ENCODE data around the gene VIPR1.

The VIPR1 gene

DNA sequence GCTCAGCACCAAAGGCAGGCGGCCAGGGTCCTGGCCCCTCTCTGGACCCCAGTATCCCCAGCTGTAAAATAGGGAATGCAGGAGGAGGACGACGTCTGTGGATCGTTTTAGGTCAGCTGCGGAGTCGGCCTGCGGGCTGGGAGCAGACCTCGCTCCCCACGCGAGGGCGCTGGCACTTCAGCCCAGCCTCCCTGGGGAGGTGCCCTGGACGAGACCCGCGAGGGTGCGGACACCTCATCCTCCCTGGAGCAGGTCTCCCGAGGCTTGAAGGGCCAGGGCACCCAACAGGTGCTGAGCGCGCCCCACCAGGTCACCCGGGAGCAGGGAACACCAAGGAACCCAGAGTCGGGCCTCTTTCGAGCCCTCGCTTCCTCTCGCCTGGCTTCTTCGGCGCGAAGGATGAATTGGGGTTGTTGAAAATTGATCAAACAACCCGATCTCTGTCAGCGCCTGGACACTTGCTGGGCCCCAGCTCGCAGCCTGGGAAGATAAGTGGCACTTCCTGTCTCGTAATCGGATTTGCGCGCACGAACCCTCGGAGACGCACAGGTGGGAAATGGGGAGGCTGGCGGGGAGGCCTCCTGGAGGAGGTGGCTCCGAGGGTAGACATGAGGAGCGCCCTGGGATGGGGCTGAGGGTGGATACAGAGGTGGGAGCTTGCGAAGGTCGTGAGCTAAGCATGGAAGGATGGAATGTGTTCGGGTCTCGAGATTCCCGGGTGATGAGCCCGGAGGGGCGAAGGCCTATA is 588 bp upstream of the VIPR1 start:
- peak; percentile 45 to 73 for DNase-seq (ENCODE audit: low spot score in 2 of 2)
- H3K36me3 Mint-ChIP-seq: no peaks in the 10 kb centered on the region
- peak; percentile 67 for ATAC-seq

DNA sequence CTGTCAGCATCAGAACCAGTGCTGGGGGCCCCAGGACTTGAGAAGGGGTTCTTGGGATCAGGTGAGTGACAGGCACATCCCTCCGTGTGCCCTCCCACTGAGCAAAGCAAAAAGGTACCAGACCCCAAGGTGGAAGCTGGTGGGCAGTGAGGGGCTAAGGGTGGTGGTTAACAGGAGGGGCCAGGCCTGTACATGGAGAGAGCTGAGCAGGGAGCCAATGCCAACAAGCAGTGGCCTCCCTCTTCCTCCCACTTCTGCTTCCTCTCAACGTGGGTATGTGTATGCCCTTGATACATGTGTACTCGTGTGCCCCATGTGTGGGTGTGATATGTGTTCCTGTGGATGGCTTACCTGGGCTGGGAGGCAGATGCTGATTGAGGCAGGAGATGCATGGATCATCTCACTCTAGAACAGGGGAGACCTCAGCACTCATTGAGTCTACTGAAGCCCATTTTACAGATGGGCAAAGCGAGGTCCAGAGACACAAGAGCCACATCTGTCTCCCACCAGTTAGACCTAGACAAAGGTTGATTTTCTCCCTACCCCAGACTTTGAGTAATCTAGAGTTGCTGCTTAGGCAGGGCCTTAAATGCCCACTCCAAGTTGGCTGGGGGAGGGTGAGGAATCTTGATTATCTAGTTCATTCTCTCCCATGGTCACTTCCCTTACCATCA is 945 bp downstream of the VIPR1 start:
- H3K4me1 Mint-ChIP-seq: peaks cover 42% of the 10 kb centered on the region

More for the DNA sequence above, 588 bp upstream of the VIPR1 start:
- peaks cover 43% of the 10 kb centered on the region for H3K4me1 Mint-ChIP-seq
- no peak overlapping the region for H3K27ac Mint-ChIP-seq
- H3K9me3 Mint-ChIP-seq: no peaks in the 10 kb centered on the region
- peak overlapping the region; percentile 90 for H3K4me3 Mint-ChIP-seq

DNA sequence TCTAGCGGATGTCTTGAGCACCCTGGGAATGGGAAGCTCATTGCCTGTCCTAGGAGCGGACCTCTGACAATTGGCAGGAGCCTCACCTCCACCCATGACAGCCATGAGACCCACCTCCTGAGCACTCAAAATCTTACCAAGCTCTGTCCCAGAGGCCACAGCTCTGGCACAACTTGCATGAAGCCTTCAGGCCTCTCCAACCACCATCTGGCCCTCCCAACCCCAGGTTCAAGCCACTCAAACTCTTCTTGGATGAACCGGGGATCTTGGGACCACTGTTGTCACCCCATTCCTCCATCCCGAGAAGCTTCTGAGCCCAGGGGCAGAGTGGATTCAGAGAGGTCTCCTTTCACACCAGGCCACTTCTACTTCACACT is 1.5 kb downstream of the VIPR1 start:
- H3K9me3 Mint-ChIP-seq: no peaks in the 10 kb centered on the region
- H3K4me1 Mint-ChIP-seq: peaks cover 41% of the 10 kb centered on the region
- H3K27ac Mint-ChIP-seq: no peak overlapping the region
- ATAC-seq (no peak), DNase-seq (ENCODE audit: low spot score in 2 of 2) (peak in 1 of 2 donors; percentile 38)
- H3K36me3 Mint-ChIP-seq: no peaks in the 10 kb centered on the region
- H3K4me3 Mint-ChIP-seq: peak overlapping the region; percentile 90

More for the DNA sequence above, 945 bp downstream of the VIPR1 start:
- ATAC-seq (no peak), DNase-seq (ENCODE audit: low spot score in 2 of 2) (peak in 1 of 2 donors; percentile 47)
- Mint-ChIP-seq H3K9me3 (no peaks in the 10 kb centered on the region), H3K36me3 (no peaks in the 10 kb centered on the region), H3K4me3 (peak overlapping the region; percentile 90), H3K27ac (no peak overlapping the region)

DNA sequence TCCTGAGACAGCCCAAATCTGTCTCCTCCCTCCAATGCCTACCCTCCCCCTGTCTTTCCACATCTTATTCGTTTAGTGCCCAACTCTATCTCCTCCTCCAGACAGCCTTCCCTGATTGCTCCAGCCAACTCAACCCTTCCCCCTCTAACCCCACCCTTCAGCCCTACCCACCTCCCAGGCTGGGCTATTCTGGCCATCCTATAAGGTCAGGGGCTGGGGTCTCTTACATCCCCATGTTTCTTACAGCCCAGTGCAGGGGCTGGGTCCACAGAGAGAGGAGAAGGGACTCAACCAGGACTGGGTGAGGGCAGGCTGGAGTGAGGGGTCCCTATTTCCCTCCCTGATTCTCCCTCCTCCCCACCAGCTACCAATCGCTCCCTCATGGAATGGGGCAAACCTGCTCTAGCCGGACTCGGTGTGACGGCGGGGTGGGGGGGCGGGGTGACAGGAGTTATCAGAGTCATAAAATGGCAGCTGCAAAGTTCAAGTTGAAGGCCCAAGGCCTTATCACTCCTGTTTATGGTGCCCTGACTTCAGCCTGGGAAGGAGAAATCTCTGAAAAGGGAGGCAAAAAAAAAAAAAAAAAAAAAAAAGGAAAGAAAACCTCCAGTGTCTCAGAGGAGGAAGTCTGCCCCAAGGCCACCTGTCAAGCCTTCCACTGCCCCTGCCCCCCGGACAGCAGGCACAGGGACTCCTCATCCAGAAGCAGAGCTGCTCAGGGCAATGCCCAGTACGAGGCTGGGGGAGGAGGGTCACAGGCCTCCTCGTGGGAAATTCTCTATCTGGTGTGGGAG is 2.1 kb downstream of the VIPR1 start:
- peak overlapping the region; percentile 90 for H3K4me3 Mint-ChIP-seq

DNA sequence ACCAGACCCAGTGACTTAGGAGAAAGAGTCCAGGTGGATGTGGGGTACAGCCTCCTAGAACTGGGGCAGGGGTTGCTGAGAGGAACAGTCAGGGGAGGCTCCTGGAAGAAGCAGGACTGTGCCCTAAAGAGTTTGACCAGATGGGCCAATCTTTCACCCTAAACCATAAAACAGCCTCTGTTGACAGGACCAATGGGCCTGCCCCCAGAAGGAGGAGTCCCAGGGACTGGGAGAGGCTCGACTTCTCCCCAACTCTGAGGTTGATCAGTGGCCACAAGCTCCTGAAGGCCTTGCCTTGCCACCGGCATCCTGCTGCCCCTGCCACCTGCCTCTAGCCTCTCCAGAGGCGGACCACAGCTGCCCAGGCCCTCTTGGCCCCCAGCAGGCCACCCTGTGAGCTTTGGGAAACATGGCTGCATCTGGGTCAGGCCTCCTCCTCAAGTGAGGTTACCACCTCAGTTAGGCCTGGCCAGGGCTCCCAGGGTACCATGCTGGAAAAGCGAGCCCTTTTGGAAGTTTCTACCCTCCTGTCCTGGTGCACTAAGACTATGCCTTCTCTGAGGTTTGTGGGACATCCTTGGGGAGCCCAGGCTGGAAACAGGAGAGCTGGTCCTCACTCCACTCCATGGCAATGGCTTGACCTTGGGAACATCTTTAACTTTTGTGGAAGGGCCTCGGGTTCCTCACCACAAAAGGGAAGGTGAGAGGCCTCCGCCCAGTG is 2.8 kb downstream of the VIPR1 start:
- no peak overlapping the region for H3K4me3 Mint-ChIP-seq
- H3K4me1 Mint-ChIP-seq: peaks cover 33% of the 10 kb centered on the region
- ATAC-seq (no peak), DNase-seq (ENCODE audit: low spot score in 2 of 2) (no peak)
- no peaks in the 10 kb centered on the region for H3K36me3 Mint-ChIP-seq
- no peaks in the 10 kb centered on the region for H3K9me3 Mint-ChIP-seq
- H3K27ac Mint-ChIP-seq: no peak overlapping the region

More for the DNA sequence above, 2.1 kb downstream of the VIPR1 start:
- H3K4me1 Mint-ChIP-seq: peaks cover 35% of the 10 kb centered on the region
- no peaks in the 10 kb centered on the region for H3K36me3 Mint-ChIP-seq
- no peak for ATAC-seq
- H3K27ac Mint-ChIP-seq: no peak overlapping the region
- no peaks in the 10 kb centered on the region for H3K9me3 Mint-ChIP-seq
- DNase-seq (ENCODE audit: low spot score in 2 of 2): no peak

DNA sequence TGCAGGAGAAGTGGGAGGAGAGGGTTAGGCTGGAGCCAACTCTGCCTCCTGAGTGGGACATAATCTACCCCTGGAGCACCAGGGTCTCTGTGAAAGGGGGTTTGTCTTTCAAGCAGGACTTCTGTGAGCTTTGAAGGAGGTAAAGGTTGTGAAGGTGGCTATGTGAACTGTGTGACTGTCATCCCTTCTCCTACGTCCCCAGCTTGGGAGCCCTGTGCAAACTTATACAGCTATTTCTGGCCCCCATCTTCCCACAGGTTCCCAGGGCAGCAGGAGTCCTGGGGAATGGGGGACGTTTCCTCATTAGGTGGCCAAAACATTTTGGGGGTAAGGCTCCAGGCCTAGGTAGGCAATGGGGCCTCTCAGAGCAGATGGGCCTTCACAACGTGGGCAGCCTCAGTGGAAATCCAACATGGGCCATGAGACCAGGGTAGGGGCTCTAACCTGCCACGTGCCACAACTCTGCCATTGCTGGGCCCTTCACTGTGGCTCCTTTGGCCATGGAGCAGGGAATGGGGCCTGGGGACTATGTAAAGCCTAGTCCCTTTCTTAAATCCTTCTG is 3.5 kb downstream of the VIPR1 start:
- DNase-seq (ENCODE audit: low spot score in 2 of 2) (no peak), ATAC-seq (no peak)
- Mint-ChIP-seq H3K4me3 (no peak overlapping the region), H3K36me3 (no peaks in the 10 kb centered on the region), H3K9me3 (no peaks in the 10 kb centered on the region), H3K4me1 (peaks cover 28% of the 10 kb centered on the region), H3K27ac (no peak overlapping the region)

DNA sequence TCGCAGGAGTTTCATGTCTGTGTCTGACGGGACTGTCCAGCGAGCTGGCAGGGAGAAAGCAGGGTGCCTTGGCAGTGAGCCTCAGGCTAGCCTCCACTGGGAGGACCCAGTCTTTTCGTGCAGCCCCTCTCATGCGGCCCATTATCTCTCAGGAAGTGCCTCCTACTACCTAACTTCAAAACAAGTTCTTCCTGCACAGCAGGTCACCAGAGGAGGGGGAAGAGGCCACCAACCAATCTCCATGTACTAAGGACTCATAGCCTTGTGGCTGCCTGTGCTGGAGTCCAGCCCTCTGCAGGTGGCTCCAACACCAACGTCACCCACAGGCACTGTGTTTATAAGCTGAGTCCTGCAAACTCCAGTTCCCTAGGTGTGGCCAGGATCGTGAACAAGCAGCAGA is 4.8 kb downstream of the VIPR1 start:
- DNase-seq (ENCODE audit: low spot score in 2 of 2) (no peak), ATAC-seq (no peak)
- Mint-ChIP-seq H3K36me3 (no peaks in the 10 kb centered on the region), H3K9me3 (no peaks in the 10 kb centered on the region), H3K4me1 (peaks cover 14% of the 10 kb centered on the region), H3K4me3 (no peak overlapping the region), H3K27ac (no peak overlapping the region)

DNA sequence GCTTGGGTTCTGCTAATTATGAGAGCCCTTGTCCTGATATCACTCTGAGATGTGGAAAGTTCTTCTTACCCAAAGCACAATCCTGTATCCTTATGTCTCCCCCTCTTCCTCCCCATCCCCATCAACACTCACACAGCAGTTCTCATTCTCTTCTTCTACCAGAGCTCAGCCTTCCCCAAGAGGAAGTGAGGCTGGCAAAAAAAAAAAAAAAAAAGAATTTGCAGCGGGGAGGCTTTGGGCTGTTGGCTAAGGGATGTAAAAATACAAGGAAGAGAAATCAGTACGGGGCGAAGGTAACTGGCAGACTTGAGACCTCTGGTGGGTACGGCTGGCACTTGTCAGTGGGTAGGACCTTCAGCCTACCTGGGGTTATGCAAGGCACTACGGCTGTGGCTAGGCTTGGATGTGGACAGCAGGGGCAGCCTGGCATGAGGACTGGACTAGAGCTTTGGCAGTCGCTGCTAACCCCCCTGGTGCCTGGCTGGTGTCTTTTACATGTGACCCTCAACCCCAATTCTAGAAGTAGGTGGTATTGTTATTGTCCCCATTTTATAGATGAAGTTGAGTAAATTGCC is 5.4 kb downstream of the VIPR1 start:
- DNase-seq (ENCODE audit: low spot score in 2 of 2) (no peak), ATAC-seq (no peak)
- Mint-ChIP-seq H3K9me3 (no peaks in the 10 kb centered on the region), H3K27ac (no peak overlapping the region), H3K4me1 (peaks cover 12% of the 10 kb centered on the region), H3K4me3 (no peak overlapping the region), H3K36me3 (no peaks in the 10 kb centered on the region)

DNA sequence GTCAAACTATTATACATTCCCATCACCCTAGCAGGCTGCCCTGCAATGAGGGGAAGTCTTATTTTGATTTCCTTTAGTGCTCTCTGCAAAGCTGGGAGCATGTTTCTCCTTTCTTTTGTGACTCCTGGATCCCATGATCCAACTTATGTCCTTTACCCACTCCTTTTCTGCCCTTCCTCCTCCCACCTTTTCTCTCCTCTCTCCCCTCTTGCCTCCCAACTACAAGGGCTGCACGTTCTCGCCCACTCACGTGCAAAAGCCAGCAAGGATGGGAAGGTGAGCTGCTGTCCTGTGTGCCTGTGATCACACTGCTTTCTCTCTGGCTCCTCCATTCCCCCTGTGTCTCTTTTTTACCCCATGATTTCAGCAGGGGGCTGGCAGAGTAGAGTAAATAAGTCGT is 6.1 kb downstream of the VIPR1 start:
- no peak overlapping the region for H3K4me3 Mint-ChIP-seq
- DNase-seq (ENCODE audit: low spot score in 2 of 2) (no peak), ATAC-seq (no peak)
- no peaks in the 10 kb centered on the region for H3K36me3 Mint-ChIP-seq
- H3K27ac Mint-ChIP-seq: no peak overlapping the region
- H3K4me1 Mint-ChIP-seq: peaks cover 5% of the 10 kb centered on the region
- H3K9me3 Mint-ChIP-seq: no peaks in the 10 kb centered on the region

DNA sequence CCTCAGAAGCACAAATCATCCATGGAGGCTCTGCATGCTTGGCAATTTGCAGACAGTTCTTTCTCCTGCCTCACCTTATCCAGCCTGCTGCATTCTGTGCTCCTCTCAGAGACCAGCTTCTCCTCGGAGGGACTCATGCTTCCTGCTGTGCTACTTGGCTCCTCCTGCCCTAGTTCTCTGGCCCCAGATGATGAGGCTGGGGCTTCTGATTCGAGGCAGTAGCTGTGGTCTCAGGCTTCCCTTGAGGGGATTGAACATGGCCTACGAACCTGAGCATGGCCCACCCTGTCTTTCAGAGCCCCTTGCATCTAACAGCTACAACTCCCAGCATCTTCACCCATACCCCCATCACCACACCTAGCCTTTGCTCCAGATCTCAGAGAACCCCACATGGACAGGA is 6.7 kb downstream of the VIPR1 start:
- H3K9me3 Mint-ChIP-seq: no peaks in the 10 kb centered on the region
- no peak overlapping the region for H3K27ac Mint-ChIP-seq
- no peak for DNase-seq (ENCODE audit: low spot score in 2 of 2)
- H3K4me1 Mint-ChIP-seq: peaks cover 5% of the 10 kb centered on the region
- ATAC-seq: no peak
- H3K36me3 Mint-ChIP-seq: no peaks in the 10 kb centered on the region
- no peak overlapping the region for H3K4me3 Mint-ChIP-seq

DNA sequence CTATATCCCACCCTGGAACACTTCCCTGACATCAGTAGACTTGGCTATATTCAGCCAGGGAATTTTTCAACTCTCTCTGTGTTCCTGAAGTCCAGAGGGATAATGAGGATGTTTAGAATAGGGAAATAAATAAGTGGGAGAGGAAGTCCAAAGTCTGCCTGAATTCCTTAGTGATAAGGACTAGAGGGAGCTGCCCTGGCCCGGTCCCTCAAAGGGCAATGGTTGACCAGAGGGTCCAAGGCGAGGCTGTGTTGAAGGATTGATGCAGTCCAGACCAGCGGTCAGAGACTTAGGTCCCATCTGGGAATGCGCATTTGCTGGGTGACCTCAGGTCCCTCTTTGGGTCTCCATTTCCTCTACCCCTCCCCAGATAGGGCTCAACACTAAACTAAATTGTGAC is 7.9 kb downstream of the VIPR1 start:
- H3K9me3 Mint-ChIP-seq: no peaks in the 10 kb centered on the region
- H3K4me3 Mint-ChIP-seq: no peak overlapping the region
- DNase-seq (ENCODE audit: low spot score in 2 of 2) (no peak), ATAC-seq (no peak)
- peaks cover 5% of the 10 kb centered on the region for H3K4me1 Mint-ChIP-seq
- H3K27ac Mint-ChIP-seq: no peak overlapping the region
- H3K36me3 Mint-ChIP-seq: no peaks in the 10 kb centered on the region

DNA sequence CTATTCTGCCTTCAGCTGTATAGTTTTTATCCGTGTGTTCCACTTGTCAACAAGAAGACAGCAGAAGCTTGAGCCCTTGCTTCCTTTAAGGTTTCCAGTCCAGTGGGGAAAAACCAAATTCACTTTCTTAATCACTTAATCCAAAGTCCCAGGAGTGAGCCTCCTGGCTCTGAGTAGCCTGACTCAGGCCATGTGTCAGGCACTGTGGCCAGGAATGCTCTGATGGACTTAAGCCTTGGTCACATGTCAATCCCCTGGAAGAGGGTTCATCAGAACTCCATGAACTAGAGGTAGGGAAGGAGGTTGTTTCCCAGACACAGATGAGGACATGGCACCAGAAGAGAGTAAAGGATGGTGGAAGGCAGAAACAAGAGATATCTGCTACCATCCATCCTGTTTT is 8.8 kb downstream of the VIPR1 start:
- H3K4me3 Mint-ChIP-seq: no peak overlapping the region
- ATAC-seq (no peak), DNase-seq (ENCODE audit: low spot score in 2 of 2) (no peak)
- H3K36me3 Mint-ChIP-seq: no peaks in the 10 kb centered on the region
- H3K9me3 Mint-ChIP-seq: no peaks in the 10 kb centered on the region
- peak overlapping the region; percentile 17 for H3K27ac Mint-ChIP-seq
- peaks cover 5% of the 10 kb centered on the region for H3K4me1 Mint-ChIP-seq

DNA sequence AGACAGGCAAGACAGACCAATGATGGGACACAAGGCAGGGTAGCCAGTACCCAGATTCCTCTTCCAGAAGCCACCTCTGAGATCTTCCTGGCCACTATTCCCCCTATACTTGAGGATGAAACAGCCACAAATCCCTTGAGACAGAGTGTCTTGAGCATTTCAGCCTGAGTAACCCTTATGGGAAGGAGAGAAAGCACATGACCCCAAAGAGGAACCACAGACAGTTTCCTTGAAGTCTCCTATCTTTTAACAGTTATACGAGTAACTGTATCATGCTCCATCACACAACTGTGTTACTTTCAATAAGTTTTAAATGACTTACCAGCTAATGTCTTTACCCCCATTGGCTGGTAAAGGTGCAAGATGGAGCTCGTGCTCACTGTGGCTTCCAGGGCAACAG is 9.3 kb downstream of the VIPR1 start:
- DNase-seq (ENCODE audit: low spot score in 2 of 2) (no peak), ATAC-seq (no peak)
- Mint-ChIP-seq H3K36me3 (no peaks in the 10 kb centered on the region), H3K4me3 (no peak overlapping the region), H3K27ac (peak overlapping the region; percentile 17), H3K4me1 (peaks cover 5% of the 10 kb centered on the region), H3K9me3 (no peaks in the 10 kb centered on the region)

DNA sequence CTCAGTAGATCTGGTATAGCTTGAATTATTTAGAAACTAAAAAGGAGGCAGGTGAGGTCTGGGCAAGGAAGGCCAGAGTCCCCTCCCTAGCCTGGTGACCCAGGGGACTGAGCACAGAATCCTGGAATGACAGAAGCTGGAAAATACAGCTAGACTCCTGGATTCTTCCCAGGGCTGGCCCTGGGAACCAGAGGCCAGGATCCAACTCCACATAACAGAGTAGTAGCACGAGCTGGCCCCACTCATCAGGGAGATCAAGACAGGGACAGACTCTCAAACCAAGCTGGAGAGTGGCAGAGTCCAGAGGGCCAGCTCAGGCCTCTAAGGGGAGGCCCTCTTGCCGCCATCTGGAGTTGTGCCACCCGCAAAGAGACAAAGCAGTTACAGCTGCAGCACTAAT is 10.7 kb downstream of the VIPR1 start:
- Mint-ChIP-seq H3K4me1 (no peaks in the 10 kb centered on the region), H3K36me3 (no peaks in the 10 kb centered on the region), H3K9me3 (no peaks in the 10 kb centered on the region), H3K27ac (no peak overlapping the region), H3K4me3 (no peak overlapping the region)
- ATAC-seq (no peak), DNase-seq (ENCODE audit: low spot score in 2 of 2) (no peak)

DNA sequence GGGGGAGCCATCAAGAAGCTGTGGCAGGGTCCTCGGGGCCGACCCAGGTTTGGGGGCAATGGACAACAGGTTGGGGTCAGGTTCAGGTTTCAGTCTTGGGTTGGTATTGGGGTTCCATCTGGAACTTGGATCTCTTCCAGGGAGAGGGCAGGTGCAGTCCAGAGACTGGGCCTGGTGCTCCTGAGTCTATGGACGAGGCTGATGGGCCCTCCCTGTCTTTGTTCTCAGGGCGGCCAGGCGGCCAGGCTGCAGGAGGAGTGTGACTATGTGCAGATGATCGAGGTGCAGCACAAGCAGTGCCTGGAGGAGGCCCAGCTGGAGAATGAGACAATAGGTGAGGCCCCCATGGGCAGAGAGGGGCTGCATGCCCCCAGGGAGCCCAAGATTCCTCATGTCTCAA is 11.1 kb downstream of the VIPR1 start:
- no peak for ATAC-seq
- no peak for DNase-seq (ENCODE audit: low spot score in 2 of 2)
- H3K4me1 Mint-ChIP-seq: no peaks in the 10 kb centered on the region
- H3K36me3 Mint-ChIP-seq: no peaks in the 10 kb centered on the region
- H3K9me3 Mint-ChIP-seq: no peaks in the 10 kb centered on the region
- no peak overlapping the region for H3K27ac Mint-ChIP-seq
- H3K4me3 Mint-ChIP-seq: no peak overlapping the region
